Gastrocnemius medialis (tissue), 4 donors: ENCODE results near the gene AGAP1.

ENCODE experiments used
- CTCF ChIP-seq, 5 experiments: fragments of 450-650 bp in 3 of 5; fragments of 200-600 bp in 2 of 5; sonication (generic) in 2 of 5; IDR thresholded peaks in 4 of 5; conservative IDR thresholded peaks in 1 of 5; 1 replicate in 4 of 5; 2 replicates in 1 of 5; pipeline ENCODE4 v1.5.1; 2016 to 2019; ENCODE audit warnings: antibody characterized with exemption in 5 of 5, mild to moderate bottlenecking in 3 of 5, moderate library complexity in 3 of 5
- POLR2A ChIP-seq, 2 donors: fragments of 450-650 bp; IDR thresholded peaks; one replicate each; pipeline ENCODE4 v1.6.1; 2017; ENCODE audit warnings: antibody characterized with exemption in 2 of 2, mild to moderate bottlenecking in 2 of 2, moderate library complexity in 2 of 2

DNA sequence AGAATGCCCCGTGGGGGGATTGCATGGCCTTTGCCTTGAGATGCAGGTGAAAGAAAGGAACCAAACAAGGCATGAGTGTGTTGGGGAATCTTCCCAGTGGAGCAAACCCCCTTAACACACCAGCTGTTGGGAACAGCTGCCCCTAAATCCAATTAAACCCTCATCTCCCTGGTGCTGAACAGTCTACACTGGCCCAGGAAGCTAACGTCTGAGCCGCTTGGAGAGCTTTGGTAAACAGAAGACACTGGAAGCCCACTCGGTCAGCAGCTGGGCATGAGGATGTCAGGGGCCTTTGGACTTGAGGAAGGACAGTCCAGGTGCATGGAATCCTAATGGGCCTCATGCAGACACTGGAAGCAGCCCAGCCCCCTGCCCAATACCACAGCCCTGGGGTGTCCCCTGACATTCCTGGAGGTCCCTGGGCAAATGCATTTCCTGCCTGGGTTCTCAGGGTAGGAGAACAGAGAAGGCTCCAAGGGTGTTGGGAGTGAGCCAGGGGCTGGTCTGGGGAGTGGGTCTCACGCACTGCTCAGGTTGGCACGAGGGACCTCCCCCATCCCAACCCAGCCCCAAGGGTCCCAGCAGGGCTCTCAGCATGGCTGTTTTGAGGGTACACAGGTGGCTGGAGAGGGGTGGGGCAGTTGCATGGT, 636.6 kb downstream of the AGAP1 start:
- TF ChIP-seq POLR2A (IDR thresholded peaks at IDR 0.05) = no peak
- TF ChIP-seq CTCF (IDR thresholded peaks at IDR 0.05 in 4 of 5, conservative IDR thresholded peaks at IDR 0.05 in 1 of 5) = no peak
